ENCODE data around the gene SLC22A23. TPM values are rescaled to one million over a fixed set of nuclear protein-coding genes. Genes with fewer than 3 reads are reported as not detected.

Gene SLC22A23
- total RNA-seq, 4 donors from 2014 or later = 7.6 to 13.1 (median 9.5) TPM

GRCh38 chr6:3222506-3223038 is 234.3 kb downstream of the SLC22A23 start:
- no peaks in the 10 kb centered on the region for H3K36me3 ChIP-seq
- DNase-seq (ENCODE audit: extremely low spot score) = no peak
- no peak overlapping the region for H3K4me3 ChIP-seq
- H3K27me3 ChIP-seq = peaks cover 0 to 14% (median 4%) of the 10 kb centered on the region in 4 donors
- 49% methylated on average over 4 of the region's 4 CpGs for WGBS
- TF ChIP-seq EP300 (IDR thresholded peaks at IDR 0.05) (no peak), POLR2AphosphoS5 (IDR thresholded peaks at IDR 0.05) (no peak), POLR2A (IDR thresholded peaks at IDR 0.05; ENCODE audit: low read depth) (no peak)
- TF ChIP-seq, protein P1, sequence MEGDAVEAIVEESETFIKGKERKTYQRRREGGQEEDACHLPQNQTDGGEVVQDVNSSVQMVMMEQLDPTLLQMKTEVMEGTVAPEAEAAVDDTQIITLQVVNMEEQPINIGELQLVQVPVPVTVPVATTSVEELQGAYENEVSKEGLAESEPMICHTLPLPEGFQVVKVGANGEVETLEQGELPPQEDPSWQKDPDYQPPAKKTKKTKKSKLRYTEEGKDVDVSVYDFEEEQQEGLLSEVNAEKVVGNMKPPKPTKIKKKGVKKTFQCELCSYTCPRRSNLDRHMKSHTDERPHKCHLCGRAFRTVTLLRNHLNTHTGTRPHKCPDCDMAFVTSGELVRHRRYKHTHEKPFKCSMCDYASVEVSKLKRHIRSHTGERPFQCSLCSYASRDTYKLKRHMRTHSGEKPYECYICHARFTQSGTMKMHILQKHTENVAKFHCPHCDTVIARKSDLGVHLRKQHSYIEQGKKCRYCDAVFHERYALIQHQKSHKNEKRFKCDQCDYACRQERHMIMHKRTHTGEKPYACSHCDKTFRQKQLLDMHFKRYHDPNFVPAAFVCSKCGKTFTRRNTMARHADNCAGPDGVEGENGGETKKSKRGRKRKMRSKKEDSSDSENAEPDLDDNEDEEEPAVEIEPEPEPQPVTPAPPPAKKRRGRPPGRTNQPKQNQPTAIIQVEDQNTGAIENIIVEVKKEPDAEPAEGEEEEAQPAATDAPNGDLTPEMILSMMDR (IDR thresholded peaks at IDR 0.05) = no peak
- H3K4me1 ChIP-seq = peaks cover 10 to 15% (median 14%) of the 10 kb centered on the region in 4 donors
- intact Hi-C loops (cut with DNase I) = no loop called here
- no peaks in the 10 kb centered on the region for H3K9me3 ChIP-seq
- no peak overlapping the region for H3K27ac ChIP-seq (replicated peaks in 1 of 4)

DNA sequence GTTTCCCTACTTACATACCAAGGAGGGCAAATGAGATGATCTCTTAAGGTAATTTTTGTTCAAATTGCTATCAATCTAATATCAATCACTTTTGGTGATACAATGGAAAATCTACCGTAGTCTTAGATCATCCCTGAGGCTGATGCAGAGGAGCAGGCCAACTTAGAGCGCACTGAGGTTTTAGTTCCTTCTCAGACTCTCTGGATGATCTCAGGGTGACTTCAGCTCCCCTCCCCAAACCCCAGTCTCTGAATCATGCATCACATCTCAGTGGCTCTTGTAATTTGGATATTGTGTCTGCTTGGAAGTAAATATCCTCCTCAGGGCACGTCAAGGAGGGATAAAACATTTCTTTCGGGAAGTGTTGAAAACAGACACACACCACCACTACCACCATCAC is 235.3 kb downstream of the SLC22A23 start:
- Histone ChIP-seq H3K9me3 (no peaks in the 10 kb centered on the region), H3K4me1 (peaks cover under 1 to 5% (median 4%) of the 10 kb centered on the region in 4 donors), H3K4me3 (no peak overlapping the region), H3K27me3 (peaks cover 0 to 4% (median 0%) of the 10 kb centered on the region in 4 donors), H3K36me3 (no peaks in the 10 kb centered on the region), H3K27ac (replicated peaks in 1 of 4) (no peak overlapping the region)
- 95% methylated on average over 4 of the region's 4 CpGs for WGBS
- no peak for DNase-seq (ENCODE audit: extremely low spot score)
- intact Hi-C loops (cut with DNase I) = no loop called here
- TF ChIP-seq POLR2AphosphoS5 (IDR thresholded peaks at IDR 0.05) (no peak), POLR2A (IDR thresholded peaks at IDR 0.05; ENCODE audit: low read depth) (no peak), EP300 (IDR thresholded peaks at IDR 0.05) (no peak)
- TF ChIP-seq, protein P1 (IDR thresholded peaks at IDR 0.05) = no peak

- Histone ChIP-seq H3K36me3 (no peaks in the 10 kb centered on the region), H3K9me3 (no peaks in the 10 kb centered on the region), H3K27ac (replicated peaks in 1 of 4) (no peak overlapping the region), H3K4me3 (no peak overlapping the region), H3K4me1 (no peaks in the 10 kb centered on the region), H3K27me3 (no peaks in the 10 kb centered on the region)
- TF ChIP-seq EP300 (IDR thresholded peaks at IDR 0.05) = no peak
- TF ChIP-seq, protein P1 (IDR thresholded peaks at IDR 0.05) = no peak
- TF ChIP-seq POLR2A (IDR thresholded peaks at IDR 0.05; ENCODE audit: low read depth) = no peak
- TF ChIP-seq POLR2AphosphoS5 (IDR thresholded peaks at IDR 0.05) = no peak
- intact Hi-C loops (cut with DNase I) = no loop called here
- no peak for DNase-seq (ENCODE audit: extremely low spot score)
- 80% methylated on average over 2 of the region's 2 CpGs for WGBS
Observed at GRCh38 chr6:3220366-3220765, 236.5 kb downstream of the SLC22A23 start.

Other genes with a start within 250 kb of the SLC22A23 start
- 10 to 100 TPM; 12.0 to 35.8 (median 20.9) TPM for gene TUBB2B, start 229.4 kb downstream of the SLC22A23 start, total RNA-seq
- 10 to 100 TPM; 21.4 to 28.6 (median 25.7) TPM for gene PSMG4, start 198.1 kb downstream of the SLC22A23 start, total RNA-seq

Data from esophagus muscularis mucosa (tissue), 4 donors.